ENCODE data around the gene SIRT2. TPM values are rescaled to one million over a fixed set of nuclear protein-coding genes. Genes with fewer than 3 reads are reported as not detected.

The SIRT2 gene
- total RNA-seq, 1 experiment from 2014 or later, result 53.9 TPM

DNA sequence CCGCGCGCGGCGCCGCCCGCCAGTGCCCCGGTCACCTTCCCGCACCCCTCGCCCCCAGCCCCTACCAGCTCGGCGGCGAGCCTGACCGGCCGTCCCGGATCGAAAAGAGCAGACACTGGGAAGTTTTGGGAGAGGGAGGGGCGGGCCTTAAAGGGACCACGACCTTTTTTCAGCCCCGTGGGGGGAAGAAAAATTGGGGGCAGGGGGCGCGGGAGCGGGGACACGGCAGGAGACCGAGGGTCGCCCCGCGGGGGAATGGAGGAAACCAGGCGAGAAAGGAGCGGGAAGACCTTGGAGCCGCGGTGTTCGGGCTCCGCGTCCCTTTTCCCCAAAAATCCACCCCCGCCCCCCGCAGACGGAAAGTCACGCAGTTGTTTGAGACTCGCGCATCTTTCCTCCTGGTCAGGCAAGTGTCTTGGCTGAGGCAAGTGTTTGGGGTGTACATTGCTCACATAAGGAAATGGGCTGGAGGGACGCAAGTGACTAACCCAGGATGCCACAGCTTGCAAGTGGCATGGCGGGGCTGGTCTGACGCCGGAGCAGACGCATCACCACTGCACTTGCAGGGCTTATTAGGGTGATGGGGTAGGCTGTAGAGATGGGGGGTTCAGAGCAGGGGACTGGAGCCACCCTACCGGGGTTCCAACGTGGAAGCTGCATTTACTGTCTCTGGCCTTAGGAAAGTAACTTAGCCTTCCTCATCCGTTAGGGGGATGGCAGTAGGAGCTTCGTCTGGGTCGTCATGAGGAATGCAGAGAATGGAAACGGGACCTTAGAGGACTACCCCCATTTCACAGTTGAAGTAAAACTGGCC is 47.0 kb downstream of the SIRT2 start:
- peak; percentile 78 for DNase-seq (ENCODE audit: low read depth)
- in situ Hi-C loops (cut with HindIII; ENCODE audit: low pct_unique_long_range_greater_than_20kb, low sequenced_read_pairs), result no loop called here

DNA sequence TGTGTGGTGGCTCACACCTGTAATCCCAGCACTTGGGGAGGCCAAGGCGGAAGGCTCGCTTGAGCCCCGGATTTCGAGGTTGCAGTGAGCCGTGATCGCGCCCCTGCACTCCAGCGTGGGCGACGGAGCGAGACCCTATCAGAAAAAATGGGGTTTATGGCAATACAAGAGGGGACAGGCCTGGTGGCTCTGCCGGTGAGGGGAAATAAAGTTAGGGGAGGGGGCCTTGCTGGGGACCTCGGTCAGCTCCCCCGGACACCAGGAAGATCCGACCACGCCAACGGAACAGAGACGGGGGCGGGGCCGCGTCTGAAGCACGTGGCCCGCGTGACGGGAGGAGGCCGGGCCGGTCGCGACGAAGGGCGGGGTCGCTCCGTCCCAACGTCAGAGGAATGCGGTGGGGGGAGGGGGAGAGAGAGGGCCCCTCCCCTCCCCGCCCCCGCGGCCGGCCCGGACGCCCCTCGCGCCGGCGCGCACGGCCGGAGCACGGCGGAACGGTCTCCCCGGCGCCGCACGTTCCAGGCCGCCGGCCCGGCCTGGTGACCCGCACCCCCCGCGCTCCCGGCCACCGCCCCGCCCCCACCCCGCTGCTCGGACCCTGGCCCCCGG is 47.7 kb downstream of the SIRT2 start:
- peak; percentile 95 for DNase-seq (ENCODE audit: low read depth)
- in situ Hi-C loops (cut with HindIII; ENCODE audit: low pct_unique_long_range_greater_than_20kb, low sequenced_read_pairs), result no loop called here

DNA sequence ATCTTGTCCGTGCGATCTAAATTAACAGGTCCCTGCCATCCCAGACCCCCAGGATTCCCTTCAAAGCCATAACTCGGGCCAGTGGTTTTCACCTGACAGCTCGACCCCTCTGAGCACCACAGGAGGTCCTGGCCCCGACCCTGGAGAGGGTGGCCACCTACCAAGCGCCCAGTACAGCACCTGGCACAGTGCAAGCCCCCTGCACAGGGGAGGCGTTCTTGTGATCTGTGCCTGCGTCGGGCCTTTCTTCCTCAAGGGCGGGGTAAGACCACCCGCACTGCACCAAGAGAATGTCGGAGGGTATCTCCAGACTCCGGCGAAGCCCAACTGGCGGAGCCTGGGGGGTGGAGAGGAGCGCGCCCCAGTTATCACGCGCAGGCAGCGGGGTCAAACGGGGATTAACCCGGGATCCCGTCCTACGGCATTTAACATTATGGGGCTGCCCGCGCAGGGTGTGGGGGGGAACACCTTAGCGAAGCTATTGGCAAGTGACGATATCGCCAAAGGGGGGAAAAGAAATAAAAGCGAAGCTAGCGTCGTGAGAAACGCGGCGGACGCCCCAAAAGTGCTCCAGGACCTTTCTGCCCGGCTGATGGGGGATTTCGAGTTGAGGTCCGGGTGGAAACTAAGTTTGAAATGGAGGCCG is 48.3 kb downstream of the SIRT2 start:
- in situ Hi-C loops (cut with HindIII; ENCODE audit: low pct_unique_long_range_greater_than_20kb, low sequenced_read_pairs), result no loop called here
- no peak for DNase-seq (ENCODE audit: low read depth)

DNA sequence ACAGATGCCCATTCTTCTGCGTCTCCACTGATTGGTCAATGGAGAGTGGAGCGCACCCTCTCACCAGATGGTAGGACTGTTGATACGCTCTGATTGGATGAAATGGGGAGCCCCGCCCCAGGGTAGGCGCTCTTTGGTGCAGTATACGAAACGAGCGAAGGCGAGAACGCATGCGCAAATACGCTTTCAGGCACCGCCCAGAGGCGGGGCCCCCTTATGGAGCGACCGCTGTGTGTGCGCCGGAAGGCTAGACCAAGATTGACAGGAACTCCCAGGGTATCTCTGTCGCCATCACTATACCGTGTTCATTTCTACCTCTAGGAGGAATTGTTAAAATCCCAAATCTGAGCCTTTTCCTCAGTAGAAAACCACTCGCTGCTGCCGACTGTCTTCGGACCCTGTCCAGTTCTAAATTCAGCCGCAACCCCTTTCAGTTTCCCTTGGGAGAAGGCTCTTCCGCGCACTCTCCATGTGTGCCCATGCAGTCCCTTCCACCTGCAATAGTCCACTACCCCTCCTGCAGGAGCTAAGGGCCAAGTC is 48.9 kb downstream of the SIRT2 start:
- in situ Hi-C loops (cut with HindIII; ENCODE audit: low pct_unique_long_range_greater_than_20kb, low sequenced_read_pairs), result no loop called here
- DNase-seq (ENCODE audit: low read depth), result no peak

DNA sequence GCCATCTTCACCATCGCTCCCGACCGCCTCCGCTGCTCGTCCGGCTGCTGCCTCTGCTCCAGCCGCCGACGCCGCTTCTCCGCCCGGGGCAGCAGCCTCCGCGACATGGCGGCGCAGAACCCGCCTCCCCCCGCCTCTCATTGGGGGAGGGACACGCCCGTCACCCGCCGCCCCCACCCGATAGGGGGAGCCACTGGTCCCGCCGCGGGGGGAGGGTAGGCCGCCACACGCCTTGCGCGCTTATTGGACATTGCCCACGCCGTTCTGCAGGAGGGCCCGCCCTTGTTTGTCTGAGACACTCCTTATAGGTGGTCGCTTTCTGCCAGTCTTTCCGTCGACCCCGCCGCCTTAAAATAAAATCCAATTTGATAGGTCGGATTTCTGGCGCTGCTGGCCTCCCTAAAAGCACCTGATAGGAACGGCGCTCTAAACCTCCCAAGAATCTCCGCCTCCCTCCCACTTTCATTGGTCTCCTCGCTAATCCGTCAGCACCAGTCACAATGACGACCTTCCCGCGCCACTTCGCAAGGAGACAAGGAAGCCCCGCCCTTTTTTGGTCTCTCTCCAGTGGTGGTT is 49.5 kb downstream of the SIRT2 start, which contains the start of gene HNRNPL:
HNRNPL (minus strand) TSS at position 127 of the 576 bp plus-strand sequence; CDS start at position 107, 20 bp downstream.
- in situ Hi-C loops (cut with HindIII; ENCODE audit: low pct_unique_long_range_greater_than_20kb, low sequenced_read_pairs), result no loop called here
- DNase-seq (ENCODE audit: low read depth), result peak; percentile 100

DNA sequence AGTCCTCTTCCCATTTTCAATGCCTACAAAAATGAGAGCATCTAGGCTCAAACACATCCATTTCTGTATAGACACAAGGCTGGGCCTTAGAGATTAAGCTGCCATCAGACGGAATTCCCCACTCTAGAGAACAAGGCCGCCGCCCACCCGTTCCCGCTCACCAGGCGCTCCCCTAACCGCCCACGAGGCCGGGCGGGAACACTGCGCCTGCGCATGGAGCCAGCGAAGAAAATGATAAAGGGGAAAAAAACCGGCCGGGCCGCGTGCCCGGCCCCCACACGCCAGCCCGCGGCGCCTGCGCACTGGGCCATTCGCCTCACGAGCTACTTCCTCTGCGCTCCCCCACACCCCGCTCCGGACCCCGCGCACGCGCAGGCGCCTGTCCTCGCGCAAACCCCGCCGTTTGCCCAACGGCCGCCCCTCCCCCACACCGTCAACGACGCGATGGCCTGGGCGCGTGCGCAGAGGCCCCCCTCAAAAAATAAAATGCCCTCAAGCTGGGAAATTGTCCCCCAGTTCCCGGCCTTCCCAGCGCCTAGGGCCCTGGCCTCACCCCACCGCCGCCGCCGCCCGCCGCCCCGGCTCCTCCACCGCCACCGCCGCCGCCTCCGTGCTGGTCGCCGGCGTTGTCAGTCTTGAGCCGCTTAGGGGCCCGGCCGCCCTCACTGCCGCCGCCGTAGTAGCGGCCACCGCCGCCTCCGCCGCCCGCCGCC is 50.1 kb downstream of the SIRT2 start:
- DNase-seq (ENCODE audit: low read depth), result peak; percentile 99
- in situ Hi-C loops (cut with HindIII; ENCODE audit: low pct_unique_long_range_greater_than_20kb, low sequenced_read_pairs), result no loop called here

DNA sequence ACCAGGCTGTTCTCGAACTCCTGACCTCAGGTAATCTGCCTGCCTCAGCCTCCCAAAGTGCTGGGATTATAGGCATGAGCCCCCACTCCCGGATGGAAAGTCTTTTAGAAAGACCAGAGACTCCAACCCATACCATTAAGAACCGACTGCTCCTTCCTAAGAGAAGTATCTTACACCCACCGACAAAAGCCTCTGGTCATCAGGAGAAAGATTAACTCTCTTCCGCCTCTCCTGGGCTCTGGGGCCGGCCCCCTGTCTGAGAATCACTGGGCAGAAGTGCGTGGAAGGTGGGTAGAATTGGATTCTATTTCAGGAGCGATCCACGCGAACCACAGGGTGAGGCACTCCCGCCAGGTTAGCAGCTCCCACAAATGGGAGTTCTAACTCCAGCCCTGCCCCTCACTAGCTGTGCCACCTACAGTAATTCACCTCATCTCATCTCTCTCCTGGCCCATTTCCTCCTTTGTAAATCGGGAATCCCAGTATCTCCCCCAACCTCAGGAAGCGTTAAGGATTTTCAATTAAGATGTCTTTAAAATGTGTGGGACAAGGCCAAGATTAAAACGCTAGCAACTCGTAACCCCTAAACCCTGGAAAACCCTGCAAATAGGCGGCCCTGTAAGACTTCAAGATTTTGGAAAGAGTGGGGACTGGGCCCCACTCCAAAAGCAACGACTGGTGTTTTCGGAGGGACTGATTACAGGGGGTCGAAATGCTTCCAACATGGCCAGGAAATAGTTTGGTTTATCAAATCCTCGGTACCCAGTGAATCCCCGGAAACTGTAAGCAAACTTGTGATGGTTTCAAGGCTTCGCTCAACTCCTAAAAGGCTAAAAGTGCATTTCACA is 50.9 kb downstream of the SIRT2 start:
- in situ Hi-C loops (cut with HindIII; ENCODE audit: low pct_unique_long_range_greater_than_20kb, low sequenced_read_pairs), result no loop called here
- no peak for DNase-seq (ENCODE audit: low read depth)

DNA sequence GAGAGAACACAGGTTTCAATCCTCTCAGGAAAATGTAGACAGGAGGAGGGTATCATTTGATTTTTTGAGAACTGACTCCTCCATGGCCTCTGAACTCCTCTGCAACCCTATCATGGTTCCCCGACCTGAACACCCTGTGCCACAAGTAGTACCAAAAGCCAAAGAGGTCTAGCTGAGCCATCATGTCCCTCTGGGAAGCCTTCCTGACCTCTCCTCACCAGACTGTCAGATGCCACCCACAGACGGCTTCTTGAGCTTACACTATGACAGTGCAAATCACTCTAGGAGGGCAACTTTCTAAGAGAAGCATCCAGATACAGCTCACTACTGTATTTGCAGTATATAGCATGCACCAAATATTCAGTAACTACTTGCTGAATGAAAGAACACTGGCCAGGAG is 53.3 kb downstream of the SIRT2 start:
- no peak for DNase-seq (ENCODE audit: low read depth)
- in situ Hi-C loops (cut with HindIII; ENCODE audit: low pct_unique_long_range_greater_than_20kb, low sequenced_read_pairs), result no loop called here

DNA sequence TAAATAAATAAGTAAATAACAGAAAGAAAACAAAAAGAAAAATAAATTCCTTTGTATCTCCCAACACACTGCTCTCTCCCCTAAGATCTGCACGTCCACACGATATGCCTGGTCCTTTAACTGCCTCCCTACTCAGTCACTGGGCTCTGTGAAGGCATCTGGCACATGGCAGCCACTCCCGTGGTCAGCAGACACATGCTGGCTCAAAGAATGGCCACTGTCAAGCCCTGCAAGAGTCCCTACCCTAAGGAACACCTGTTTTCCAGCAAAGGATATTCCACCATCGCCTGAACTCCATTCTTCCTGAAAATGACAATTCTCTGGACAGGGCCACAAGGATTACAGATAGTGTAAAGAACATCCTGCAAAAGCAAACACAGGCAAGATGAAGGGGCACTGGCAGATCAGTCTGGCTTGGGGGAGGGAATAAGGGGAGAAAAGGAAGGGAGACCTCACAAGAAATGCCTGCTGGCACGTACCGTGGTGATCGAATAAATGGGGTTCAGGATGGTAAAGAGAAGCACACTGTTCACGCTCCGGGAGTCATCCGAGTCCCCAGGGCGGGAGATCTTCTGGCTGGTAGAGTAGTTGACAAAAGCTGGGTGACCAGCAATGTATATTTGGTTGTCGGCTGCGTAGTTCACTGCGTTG is 53.9 kb downstream of the SIRT2 start:
- in situ Hi-C loops (cut with HindIII; ENCODE audit: low pct_unique_long_range_greater_than_20kb, low sequenced_read_pairs), result no loop called here
- DNase-seq (ENCODE audit: low read depth), result no peak

DNA sequence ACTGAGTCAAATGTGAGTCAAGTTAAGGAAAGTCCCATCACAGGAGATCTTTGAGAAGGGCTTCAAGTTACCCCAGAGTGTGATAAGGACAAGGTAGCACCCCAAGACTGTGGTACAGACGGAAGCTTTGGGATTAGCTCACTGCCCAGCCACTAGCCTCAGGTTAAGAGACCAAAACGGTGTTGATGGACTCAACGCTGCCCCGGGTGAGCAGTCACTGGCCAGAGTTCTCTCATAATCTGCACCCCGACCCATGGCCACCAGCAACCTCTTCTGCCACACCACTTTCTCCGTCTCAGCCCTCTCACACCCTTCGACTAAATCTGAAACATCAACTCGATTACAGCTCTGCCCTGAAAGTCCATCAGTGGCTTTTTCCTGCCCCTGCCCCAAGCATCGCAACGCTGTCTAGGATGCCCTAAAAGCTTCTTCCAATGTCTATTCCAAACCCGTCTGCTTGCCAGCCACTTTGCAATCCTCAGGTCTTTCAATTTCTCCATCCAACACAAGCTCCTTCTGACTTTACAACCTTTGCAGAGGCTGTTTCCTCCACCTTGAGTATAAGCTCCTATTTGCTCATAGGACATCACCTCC is 55.2 kb downstream of the SIRT2 start:
- in situ Hi-C loops (cut with HindIII; ENCODE audit: low pct_unique_long_range_greater_than_20kb, low sequenced_read_pairs), result no loop called here
- DNase-seq (ENCODE audit: low read depth), result no peak

DNA sequence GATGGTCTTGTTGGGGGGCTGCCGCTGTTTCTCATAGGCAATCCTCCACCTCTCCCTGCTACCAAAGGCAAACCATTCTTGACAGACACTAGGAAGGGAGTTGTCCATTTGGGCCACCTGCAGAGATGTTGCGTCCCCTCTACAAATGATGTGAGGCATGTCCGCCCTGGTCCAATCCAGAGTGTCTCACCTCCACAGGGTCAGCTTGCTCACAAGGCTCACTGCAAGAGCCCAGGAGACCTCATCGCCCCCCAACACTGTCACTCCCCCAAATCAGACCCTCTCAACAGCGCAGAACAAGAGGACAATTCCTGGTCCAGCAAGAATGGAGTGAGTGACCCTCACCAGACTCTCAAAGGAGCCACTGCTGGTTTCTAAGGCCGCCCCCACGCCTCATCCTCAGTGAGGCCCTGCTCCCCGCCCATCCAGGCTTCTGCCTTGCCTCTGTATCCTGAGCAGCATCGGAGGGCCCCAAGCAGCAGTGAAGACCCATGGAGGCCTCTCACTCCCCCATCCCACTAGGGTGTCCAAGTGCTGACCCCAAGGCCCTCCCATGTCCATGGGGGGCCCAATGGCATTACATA is 56.2 kb downstream of the SIRT2 start:
- DNase-seq (ENCODE audit: low read depth), result no peak
- in situ Hi-C loops (cut with HindIII; ENCODE audit: low pct_unique_long_range_greater_than_20kb, low sequenced_read_pairs), result no loop called here

DNA sequence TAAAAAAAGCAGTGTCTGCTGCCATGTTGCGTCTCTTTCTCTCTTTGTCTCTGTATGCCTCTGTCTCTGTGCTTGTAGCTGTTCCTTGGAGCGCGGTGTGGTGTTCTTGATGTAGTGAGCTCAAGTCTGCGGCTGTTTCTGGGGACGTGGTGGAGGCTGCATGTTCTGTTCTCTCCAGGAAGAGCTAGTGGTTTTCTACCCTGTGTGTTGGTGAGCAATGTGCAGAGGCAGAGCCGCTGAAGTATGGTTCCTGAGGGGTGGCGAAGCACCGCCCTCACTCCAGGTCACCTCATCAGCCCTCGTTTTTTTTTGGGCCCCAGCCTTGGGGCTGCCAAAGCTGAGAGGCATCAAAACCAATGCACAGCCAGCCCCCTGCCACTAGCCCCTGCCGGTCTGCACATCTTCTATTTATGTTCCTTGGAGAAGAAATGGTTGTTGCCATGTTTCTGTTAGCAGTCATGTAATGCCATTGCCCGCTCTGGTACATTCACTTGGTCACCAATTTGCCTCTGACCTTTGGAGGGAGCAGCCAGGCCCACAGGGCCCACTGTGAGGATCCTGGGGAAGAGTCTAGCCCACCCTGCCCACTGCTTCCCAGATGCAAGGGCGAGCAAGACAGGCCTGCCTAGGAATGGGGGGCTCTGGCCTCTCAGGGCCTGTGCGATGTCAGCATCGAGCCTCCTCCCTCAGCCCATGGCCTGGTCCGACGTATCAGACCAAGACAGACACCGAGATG is 56.8 kb downstream of the SIRT2 start:
- in situ Hi-C loops (cut with HindIII; ENCODE audit: low pct_unique_long_range_greater_than_20kb, low sequenced_read_pairs), result no loop called here
- DNase-seq (ENCODE audit: low read depth), result no peak

DNA sequence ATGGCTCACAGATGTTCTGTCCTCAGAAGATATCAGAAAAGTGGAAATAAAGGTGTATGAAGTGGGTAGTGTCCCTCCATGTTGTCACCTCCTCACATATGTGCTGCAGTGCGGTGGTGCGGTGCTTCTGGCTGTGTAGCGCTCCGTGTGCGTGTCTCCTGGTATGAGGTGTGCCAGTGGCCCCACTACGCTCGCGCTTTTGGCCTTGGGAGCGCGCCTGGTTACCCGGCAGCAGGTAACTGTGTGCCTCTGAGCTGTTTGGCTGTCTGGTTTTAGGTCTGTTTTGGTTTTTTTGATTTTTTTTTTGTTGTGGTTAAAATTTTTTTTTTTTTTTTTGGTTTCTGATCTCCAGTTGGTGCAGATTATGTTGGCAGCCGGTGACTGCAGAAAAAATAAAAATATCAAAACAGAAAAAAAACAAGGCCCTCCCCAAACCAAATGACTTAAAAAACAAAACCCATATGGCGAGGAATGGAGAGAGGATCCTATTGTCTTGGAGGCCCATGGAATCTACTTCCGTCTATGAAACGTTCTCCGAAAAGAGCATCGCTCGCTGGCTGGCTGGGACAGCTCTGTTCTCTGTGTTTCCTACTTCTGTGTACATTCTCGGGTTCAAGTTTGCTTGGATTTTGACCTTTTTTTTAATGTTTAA is 57.5 kb downstream of the SIRT2 start:
- no peak for DNase-seq (ENCODE audit: low read depth)
- in situ Hi-C loops (cut with HindIII; ENCODE audit: low pct_unique_long_range_greater_than_20kb, low sequenced_read_pairs), result no loop called here

DNA sequence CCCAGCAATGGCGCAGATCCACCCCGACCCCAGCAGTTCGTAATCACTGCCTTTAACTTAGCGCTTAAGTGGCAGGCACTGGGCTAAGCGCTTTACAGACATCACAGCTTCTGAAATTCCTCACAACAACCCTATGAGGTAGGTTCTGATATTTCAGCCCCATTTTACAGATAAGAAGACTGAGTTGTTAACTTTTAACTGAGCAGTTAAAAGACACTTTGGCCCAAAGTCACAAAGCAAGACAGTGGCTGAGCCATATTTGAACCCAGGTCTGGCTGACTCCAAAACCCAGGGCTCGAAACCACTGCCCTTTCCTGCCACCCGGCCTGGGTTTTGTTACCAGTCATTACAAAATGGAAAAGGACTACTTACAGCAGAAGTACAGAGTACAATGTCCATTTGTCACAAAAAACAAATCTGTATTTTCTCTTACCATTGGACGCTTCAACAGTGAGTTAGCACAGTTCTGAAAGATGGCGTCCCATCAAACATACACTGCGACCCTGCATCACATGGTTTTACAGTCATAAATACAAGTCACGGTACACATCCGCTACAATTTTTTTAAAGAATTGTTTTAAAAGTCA is 58.1 kb downstream of the SIRT2 start:
- in situ Hi-C loops (cut with HindIII; ENCODE audit: low pct_unique_long_range_greater_than_20kb, low sequenced_read_pairs), result no loop called here
- DNase-seq (ENCODE audit: low read depth), result no peak

DNA sequence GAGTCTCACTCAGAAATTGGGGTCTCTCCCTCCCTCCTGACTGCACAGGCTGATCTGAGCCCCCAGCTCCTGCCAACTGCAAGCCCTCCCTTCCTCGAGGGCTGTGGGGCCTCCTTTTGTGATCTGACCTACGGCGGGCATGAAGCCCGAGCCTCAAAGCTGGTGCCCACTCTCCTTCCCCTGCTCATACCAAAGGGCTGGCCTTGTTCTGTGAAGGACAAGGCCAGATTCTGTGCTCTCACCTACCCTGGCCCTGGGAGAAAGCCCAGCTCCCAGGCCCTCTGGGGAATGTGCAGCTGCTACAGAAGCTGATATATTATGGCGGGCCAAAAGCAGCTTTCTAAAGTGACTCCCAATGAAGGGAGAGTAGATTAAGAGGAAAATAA is 58.8 kb downstream of the SIRT2 start:
- in situ Hi-C loops (cut with HindIII; ENCODE audit: low pct_unique_long_range_greater_than_20kb, low sequenced_read_pairs), result no loop called here
- DNase-seq (ENCODE audit: low read depth), result no peak
